SK-N-SH (cell line): ENCODE measurements around the gene STX5. TPM values are rescaled to one million over a fixed set of nuclear protein-coding genes. Genes with fewer than 3 reads are reported as not detected.

Experiments used
- EZH2phosphoT487 ChIP-seq: fragments of 200-600 bp; sonication (generic); IDR thresholded peaks from 2 replicates; pipeline ENCODE4 v1.6.1; 2017; ENCODE audit warnings: low read depth, mixed run types, mild to moderate bottlenecking, antibody characterized with exemption, moderate library complexity, borderline replicate concordance
- FOSL2 ChIP-seq: IDR thresholded peaks from 2 replicates; pipeline ENCODE4 v1.4.0; 2012; ENCODE audit warnings: low read depth, mild to moderate bottlenecking, moderate library complexity, borderline replicate concordance
- GABPA ChIP-seq: IDR thresholded peaks from 2 replicates; pipeline ENCODE4 v1.4.0; 2012; ENCODE audit warnings: low read depth, mild to moderate bottlenecking
- MEF2A ChIP-seq: IDR thresholded peaks from 2 replicates; pipeline ENCODE4 v1.4.0; 2012; ENCODE audit warnings: low read depth, borderline replicate concordance
- NRF1 ChIP-seq: IDR thresholded peaks from 2 replicates; pipeline ENCODE4 v1.6.1; 2012; ENCODE audit warnings: low read depth, mild to moderate bottlenecking, low read length
- POLR2AphosphoS5 ChIP-seq: IDR thresholded peaks from 2 replicates; pipeline ENCODE4 v1.6.1; 2012; ENCODE audit warnings: low read depth, low read length
- TEAD4 ChIP-seq: IDR thresholded peaks from 2 replicates; pipeline ENCODE4 v1.4.0; 2012; ENCODE audit warnings: mild to moderate bottlenecking, borderline replicate concordance; ENCODE audit not compliant: insufficient read depth
- polyA plus RNA-seq, 3 experiments: library from polyadenylated mRNA; depleted of rRNA; stranded (reverse); fragments of >200 nt; gene quantifications; 2 replicates each; pipeline ENCODE4 v1.2.3, GENCODE V29; 2012
- TF ChIP-seq, protein P1 (sequence below): IDR thresholded peaks from 2 replicates; pipeline ENCODE4 v1.4.0; 2012; ENCODE audit warnings: low read depth, borderline replicate concordance
- TF ChIP-seq, protein P2 (sequence below): fragments of 150-350 bp; IDR thresholded peaks from 2 replicates; pipeline ENCODE4 v1.6.1; 2017; ENCODE audit warnings: antibody characterized with exemption, low read length, low read depth, borderline replicate concordance
- TF ChIP-seq, protein P3 (sequence below): IDR thresholded peaks from 2 replicates; pipeline ENCODE4 v1.4.0; 2012; ENCODE audit warnings: low read depth
- TF ChIP-seq, protein P4 (sequence below): IDR thresholded peaks from 2 replicates; pipeline ENCODE4 v1.6.1; 2012; ENCODE audit warnings: mild to moderate bottlenecking, low read depth, low read length, moderate library complexity
- TF ChIP-seq, protein P5 (sequence below): IDR thresholded peaks from 2 replicates; pipeline ENCODE4; 2012

The STX5 gene
- polyA plus RNA-seq, 1 of the 3 experiments (the other 2 are of a cell fraction): 24.2 TPM

DNA sequence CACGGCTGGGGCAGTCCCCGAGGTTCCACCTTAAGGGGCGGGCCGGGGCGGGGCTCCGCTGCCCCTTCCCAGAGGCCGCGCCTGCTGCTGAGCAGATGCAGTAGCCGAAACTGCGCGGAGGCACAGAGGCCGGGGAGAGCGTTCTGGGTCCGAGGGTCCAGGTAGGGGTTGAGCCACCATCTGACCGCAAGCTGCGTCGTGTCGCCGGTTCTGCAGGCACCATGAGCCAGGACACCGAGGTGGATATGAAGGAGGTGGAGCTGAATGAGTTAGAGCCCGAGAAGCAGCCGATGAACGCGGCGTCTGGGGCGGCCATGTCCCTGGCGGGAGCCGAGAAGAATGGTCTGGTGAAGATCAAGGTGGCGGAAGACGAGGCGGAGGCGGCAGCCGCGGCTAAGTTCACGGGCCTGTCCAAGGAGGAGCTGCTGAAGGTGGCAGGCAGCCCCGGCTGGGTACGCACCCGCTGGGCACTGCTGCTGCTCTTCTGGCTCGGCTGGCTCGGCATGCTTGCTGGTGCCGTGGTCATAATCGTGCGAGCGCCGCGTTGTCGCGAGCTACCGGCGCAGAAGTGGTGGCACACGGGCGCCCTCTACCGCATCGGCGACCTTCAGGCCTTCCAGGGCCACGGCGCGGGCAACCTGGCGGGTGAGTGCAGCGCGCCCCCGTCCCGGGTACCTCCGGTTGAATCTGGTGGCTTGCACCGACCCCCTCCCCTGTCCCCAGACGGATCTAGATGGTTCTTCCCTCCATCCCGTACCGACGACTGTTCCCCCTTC is 49.1 kb upstream of the STX5 start, which contains the start of gene SLC3A2 (continued):
- TF ChIP-seq, protein P1, sequence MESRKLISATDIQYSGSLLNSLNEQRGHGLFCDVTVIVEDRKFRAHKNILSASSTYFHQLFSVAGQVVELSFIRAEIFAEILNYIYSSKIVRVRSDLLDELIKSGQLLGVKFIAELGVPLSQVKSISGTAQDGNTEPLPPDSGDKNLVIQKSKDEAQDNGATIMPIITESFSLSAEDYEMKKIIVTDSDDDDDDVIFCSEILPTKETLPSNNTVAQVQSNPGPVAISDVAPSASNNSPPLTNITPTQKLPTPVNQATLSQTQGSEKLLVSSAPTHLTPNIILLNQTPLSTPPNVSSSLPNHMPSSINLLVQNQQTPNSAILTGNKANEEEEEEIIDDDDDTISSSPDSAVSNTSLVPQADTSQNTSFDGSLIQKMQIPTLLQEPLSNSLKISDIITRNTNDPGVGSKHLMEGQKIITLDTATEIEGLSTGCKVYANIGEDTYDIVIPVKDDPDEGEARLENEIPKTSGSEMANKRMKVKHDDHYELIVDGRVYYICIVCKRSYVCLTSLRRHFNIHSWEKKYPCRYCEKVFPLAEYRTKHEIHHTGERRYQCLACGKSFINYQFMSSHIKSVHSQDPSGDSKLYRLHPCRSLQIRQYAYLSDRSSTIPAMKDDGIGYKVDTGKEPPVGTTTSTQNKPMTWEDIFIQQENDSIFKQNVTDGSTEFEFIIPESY: peak; percentile 64; the same call in 1 of the 2 replicates
- TF ChIP-seq, protein P2, sequence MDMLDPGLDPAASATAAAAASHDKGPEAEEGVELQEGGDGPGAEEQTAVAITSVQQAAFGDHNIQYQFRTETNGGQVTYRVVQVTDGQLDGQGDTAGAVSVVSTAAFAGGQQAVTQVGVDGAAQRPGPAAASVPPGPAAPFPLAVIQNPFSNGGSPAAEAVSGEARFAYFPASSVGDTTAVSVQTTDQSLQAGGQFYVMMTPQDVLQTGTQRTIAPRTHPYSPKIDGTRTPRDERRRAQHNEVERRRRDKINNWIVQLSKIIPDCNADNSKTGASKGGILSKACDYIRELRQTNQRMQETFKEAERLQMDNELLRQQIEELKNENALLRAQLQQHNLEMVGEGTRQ: no peak
- TF ChIP-seq, protein P3, sequence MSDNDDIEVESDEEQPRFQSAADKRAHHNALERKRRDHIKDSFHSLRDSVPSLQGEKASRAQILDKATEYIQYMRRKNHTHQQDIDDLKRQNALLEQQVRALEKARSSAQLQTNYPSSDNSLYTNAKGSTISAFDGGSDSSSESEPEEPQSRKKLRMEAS: peak; percentile 4; the same call in 1 of the 2 replicates
- TF ChIP-seq MEF2A (no peak), TEAD4 (no peak), FOSL2 (no peak), EZH2phosphoT487 (no peak), POLR2AphosphoS5 (peak; percentile 99), NRF1 (peak; percentile 17; the same call in 1 of the 2 replicates), GABPA (no peak)
- TF ChIP-seq, protein P4, sequence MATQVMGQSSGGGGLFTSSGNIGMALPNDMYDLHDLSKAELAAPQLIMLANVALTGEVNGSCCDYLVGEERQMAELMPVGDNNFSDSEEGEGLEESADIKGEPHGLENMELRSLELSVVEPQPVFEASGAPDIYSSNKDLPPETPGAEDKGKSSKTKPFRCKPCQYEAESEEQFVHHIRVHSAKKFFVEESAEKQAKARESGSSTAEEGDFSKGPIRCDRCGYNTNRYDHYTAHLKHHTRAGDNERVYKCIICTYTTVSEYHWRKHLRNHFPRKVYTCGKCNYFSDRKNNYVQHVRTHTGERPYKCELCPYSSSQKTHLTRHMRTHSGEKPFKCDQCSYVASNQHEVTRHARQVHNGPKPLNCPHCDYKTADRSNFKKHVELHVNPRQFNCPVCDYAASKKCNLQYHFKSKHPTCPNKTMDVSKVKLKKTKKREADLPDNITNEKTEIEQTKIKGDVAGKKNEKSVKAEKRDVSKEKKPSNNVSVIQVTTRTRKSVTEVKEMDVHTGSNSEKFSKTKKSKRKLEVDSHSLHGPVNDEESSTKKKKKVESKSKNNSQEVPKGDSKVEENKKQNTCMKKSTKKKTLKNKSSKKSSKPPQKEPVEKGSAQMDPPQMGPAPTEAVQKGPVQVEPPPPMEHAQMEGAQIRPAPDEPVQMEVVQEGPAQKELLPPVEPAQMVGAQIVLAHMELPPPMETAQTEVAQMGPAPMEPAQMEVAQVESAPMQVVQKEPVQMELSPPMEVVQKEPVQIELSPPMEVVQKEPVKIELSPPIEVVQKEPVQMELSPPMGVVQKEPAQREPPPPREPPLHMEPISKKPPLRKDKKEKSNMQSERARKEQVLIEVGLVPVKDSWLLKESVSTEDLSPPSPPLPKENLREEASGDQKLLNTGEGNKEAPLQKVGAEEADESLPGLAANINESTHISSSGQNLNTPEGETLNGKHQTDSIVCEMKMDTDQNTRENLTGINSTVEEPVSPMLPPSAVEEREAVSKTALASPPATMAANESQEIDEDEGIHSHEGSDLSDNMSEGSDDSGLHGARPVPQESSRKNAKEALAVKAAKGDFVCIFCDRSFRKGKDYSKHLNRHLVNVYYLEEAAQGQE: 0 out of 2 replicates have a peak, but pooled peaks have one; percentile 32
- TF ChIP-seq, protein P5, sequence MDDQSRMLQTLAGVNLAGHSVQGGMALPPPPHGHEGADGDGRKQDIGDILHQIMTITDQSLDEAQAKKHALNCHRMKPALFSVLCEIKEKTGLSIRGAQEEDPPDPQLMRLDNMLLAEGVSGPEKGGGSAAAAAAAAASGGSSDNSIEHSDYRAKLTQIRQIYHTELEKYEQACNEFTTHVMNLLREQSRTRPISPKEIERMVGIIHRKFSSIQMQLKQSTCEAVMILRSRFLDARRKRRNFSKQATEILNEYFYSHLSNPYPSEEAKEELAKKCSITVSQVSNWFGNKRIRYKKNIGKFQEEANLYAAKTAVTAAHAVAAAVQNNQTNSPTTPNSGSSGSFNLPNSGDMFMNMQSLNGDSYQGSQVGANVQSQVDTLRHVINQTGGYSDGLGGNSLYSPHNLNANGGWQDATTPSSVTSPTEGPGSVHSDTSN: 0 out of 2 replicates have a peak, but pooled peaks have one; percentile 11
